OCI-LY3 (cell line): Measurements from ENCODE around the gene PIK3C3.

ENCODE experiments used
- H2AFZ ChIP-seq: fragments of 200-600, 300-600 bp; shearing (Covaris generic); 2 replicates; pipeline ENCODE4 v1.6.0; 2014; ENCODE audit warnings: antibody characterized with exemption, low read depth, low read length
- H3K27ac ChIP-seq: fragments of 200-600, 300-600 bp; sonication (generic); 2 replicates; pipeline ENCODE4 v1.5.1; 2014; ENCODE audit warnings: mild to moderate bottlenecking, low read length, moderate library complexity, mixed read lengths
- H3K27me3 ChIP-seq: fragments of 200-600, 300-600 bp; sonication (generic); 2 replicates; pipeline ENCODE4 v1.6.1; 2014; ENCODE audit warnings: low read depth, low read length, mixed read lengths
- H3K36me3 ChIP-seq: fragments of 200-600, 300-600 bp; sonication (generic); replicated peaks from 2 replicates; pipeline ENCODE3; 2014; ENCODE audit warnings: low read depth, low read length, mixed read lengths
- H3K4me1 ChIP-seq: fragments of 300-600, 200-600 bp; sonication (generic); 2 replicates; pipeline ENCODE4 v1.6.1; 2014; ENCODE audit warnings: low read length, mixed read lengths
- H3K4me2 ChIP-seq: fragments of 200-600, 300-600 bp; sonication (generic); 2 replicates; pipeline ENCODE4 v1.6.1; 2014; ENCODE audit warnings: low read length, mixed read lengths
- H3K4me3 ChIP-seq: fragments of 300-600, 200-600 bp; sonication (generic); 2 replicates; pipeline ENCODE4 v1.5.1; 2014; ENCODE audit warnings: antibody characterized with exemption, mild to moderate bottlenecking, low read length, moderate library complexity
- H3K79me2 ChIP-seq: fragments of 300-600, 200-600 bp; shearing (Covaris generic); 2 replicates; pipeline ENCODE4 v1.6.1; 2014; ENCODE audit warnings: mild to moderate bottlenecking, low read length, mixed read lengths
- H3K9ac ChIP-seq: fragments of 300-600, 200-600 bp; shearing (Covaris generic); 2 replicates; pipeline ENCODE4 v1.6.0; 2014; ENCODE audit warnings: mild to moderate bottlenecking, low read length, moderate library complexity
- H3K9me3 ChIP-seq: fragments of 200-600, 300-600 bp; shearing (Covaris generic); 2 replicates; pipeline ENCODE4 v1.6.1; 2014; ENCODE audit warnings: low read length, mixed read lengths; ENCODE audit not compliant: insufficient read depth
- H4K20me1 ChIP-seq: fragments of 200-600, 300-600 bp; sonication (generic); 2 replicates; pipeline ENCODE4 v1.6.1; 2016; ENCODE audit warnings: low read length, mixed read lengths; ENCODE audit not compliant: insufficient read depth
- EZH2phosphoT487 ChIP-seq: fragments of 200-600 bp; shearing (Covaris generic); IDR thresholded peaks from 2 replicates; pipeline ENCODE4 v1.6.1; 2018; ENCODE audit warnings: antibody characterized with exemption, mixed run types, low read depth
- TF ChIP-seq, protein P1 (sequence below): fragments of 200-600, 300-600 bp; sonication (generic); IDR thresholded peaks from 2 replicates; pipeline ENCODE4 v1.5.1; 2014; ENCODE audit warnings: antibody characterized with exemption, low read length, low read depth

The PIK3C3 gene

GRCh38 chr18:42069036-42069435, 114.0 kb downstream of the PIK3C3 start:
- H3K4me2 ChIP-seq: no peak overlapping the region
- H3K4me1 ChIP-seq: peaks cover 12% of the 10 kb centered on the region
- H3K27me3 ChIP-seq: no peaks in the 10 kb centered on the region
- no peaks in the 10 kb centered on the region for H4K20me1 ChIP-seq
- H3K9me3 ChIP-seq: no peaks in the 10 kb centered on the region
- no peak overlapping the region for H3K9ac ChIP-seq
- H3K79me2 ChIP-seq: no peaks in the 10 kb centered on the region
- no peak for TF ChIP-seq EZH2phosphoT487
- TF ChIP-seq, protein P1, sequence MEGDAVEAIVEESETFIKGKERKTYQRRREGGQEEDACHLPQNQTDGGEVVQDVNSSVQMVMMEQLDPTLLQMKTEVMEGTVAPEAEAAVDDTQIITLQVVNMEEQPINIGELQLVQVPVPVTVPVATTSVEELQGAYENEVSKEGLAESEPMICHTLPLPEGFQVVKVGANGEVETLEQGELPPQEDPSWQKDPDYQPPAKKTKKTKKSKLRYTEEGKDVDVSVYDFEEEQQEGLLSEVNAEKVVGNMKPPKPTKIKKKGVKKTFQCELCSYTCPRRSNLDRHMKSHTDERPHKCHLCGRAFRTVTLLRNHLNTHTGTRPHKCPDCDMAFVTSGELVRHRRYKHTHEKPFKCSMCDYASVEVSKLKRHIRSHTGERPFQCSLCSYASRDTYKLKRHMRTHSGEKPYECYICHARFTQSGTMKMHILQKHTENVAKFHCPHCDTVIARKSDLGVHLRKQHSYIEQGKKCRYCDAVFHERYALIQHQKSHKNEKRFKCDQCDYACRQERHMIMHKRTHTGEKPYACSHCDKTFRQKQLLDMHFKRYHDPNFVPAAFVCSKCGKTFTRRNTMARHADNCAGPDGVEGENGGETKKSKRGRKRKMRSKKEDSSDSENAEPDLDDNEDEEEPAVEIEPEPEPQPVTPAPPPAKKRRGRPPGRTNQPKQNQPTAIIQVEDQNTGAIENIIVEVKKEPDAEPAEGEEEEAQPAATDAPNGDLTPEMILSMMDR: no peak
- no peak overlapping the region for H3K4me3 ChIP-seq
- H3K27ac ChIP-seq: no peak overlapping the region
- peaks cover 51% of the 10 kb centered on the region for H3K36me3 ChIP-seq
- H2AFZ ChIP-seq: no peak overlapping the region

DNA sequence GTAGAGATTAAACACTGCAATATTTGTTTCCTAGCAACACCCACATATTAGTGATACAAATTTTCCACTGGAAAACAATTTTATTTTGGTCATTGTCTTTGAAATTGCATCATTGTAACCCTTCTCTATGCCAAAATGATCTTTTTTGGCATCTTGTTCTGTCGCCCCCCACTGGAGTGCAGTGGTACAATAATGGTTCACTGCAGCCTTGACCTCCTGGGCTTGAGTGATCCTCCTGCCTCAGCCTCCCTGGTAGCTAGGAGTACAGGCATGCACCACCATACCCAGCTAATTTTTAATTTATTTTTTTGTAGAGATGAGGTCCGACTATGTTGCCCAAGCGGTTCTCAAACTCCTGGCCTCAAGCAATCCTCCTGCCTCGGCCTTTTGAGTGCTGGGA, 117.4 kb downstream of the PIK3C3 start:
- Histone ChIP-seq H3K79me2 (no peaks in the 10 kb centered on the region), H3K9ac (no peak overlapping the region), H3K36me3 (peaks cover 59% of the 10 kb centered on the region), H2AFZ (no peak overlapping the region), H4K20me1 (no peaks in the 10 kb centered on the region), H3K27ac (no peak overlapping the region), H3K27me3 (no peaks in the 10 kb centered on the region), H3K4me1 (peaks cover 4% of the 10 kb centered on the region), H3K4me2 (no peak overlapping the region), H3K9me3 (no peaks in the 10 kb centered on the region), H3K4me3 (no peak overlapping the region)
- TF ChIP-seq, protein P1: peak; percentile 47
- no peak for TF ChIP-seq EZH2phosphoT487

- H3K4me1 ChIP-seq: no peaks in the 10 kb centered on the region
These were observed 119.7 kb downstream of the PIK3C3 start for GRCh38 chr18:42074704-42075103.

GRCh38 chr18:42078711-42079110, 123.7 kb downstream of the PIK3C3 start:
- H4K20me1 ChIP-seq: no peaks in the 10 kb centered on the region
- no peaks in the 10 kb centered on the region for H3K79me2 ChIP-seq
- H3K27me3 ChIP-seq: no peaks in the 10 kb centered on the region
- TF ChIP-seq, protein P1: no peak
- TF ChIP-seq EZH2phosphoT487: no peak
- H3K9me3 ChIP-seq: no peaks in the 10 kb centered on the region
- no peak overlapping the region for H3K4me3 ChIP-seq
- peaks cover 14% of the 10 kb centered on the region for H3K4me1 ChIP-seq
- no peak overlapping the region for H2AFZ ChIP-seq
- H3K36me3 ChIP-seq: peaks cover 53% of the 10 kb centered on the region
- no peak overlapping the region for H3K4me2 ChIP-seq
- H3K27ac ChIP-seq: no peak overlapping the region
- H3K9ac ChIP-seq: no peak overlapping the region

More at GRCh38 chr18:42074704-42075103, 119.7 kb downstream of the PIK3C3 start:
- H3K9me3 ChIP-seq: no peaks in the 10 kb centered on the region
- H3K27ac ChIP-seq: no peak overlapping the region
- H3K27me3 ChIP-seq: no peaks in the 10 kb centered on the region
- no peaks in the 10 kb centered on the region for H4K20me1 ChIP-seq
- no peaks in the 10 kb centered on the region for H3K79me2 ChIP-seq
- H3K9ac ChIP-seq: no peak overlapping the region
- no peak overlapping the region for H3K4me3 ChIP-seq
- H3K36me3 ChIP-seq: peaks cover 57% of the 10 kb centered on the region
- TF ChIP-seq, protein P1: no peak
- no peak for TF ChIP-seq EZH2phosphoT487
- H2AFZ ChIP-seq: no peak overlapping the region
- H3K4me2 ChIP-seq: no peak overlapping the region
